Adrenal gland (tissue), 5 donors: ENCODE data around the gene SCN3B.

Source experiments
- CTCF ChIP-seq, 6 experiments: fragments of 450-650 bp in 4 of 6; fragments of 200-600 bp in 2 of 6; sonication (generic) in 1 of 6; IDR thresholded peaks; 1 replicate in 5 of 6; 2 replicates in 1 of 6; pipeline versions ENCODE4 v1.5.1 to v1.8.0; 2016 to 2021; ENCODE audit warnings: antibody characterized with exemption in 6 of 6, mild to moderate bottlenecking in 2 of 6, moderate library complexity in 1 of 6
- POLR2A ChIP-seq, 2 donors: fragments of 450-650 bp; IDR thresholded peaks; one replicate each; pipeline ENCODE4 v1.6.1; 2017; ENCODE audit warnings: antibody characterized with exemption in 2 of 2, mild to moderate bottlenecking in 2 of 2, moderate library complexity in 1 of 2
- donor health status: DM: no; HTN: no; CAD: no.

- TF ChIP-seq CTCF (IDR thresholded peaks at IDR 0.05) = no peak
- no peak for TF ChIP-seq POLR2A (IDR thresholded peaks at IDR 0.05)
These were observed 17.1 kb upstream of the SCN3B start for GRCh38 chr11:123671534-123671933.
